PC-3 (cell line): ENCODE measurements around the gene NR1H4.

Experiments
- EZH2phosphoT487 ChIP-seq: fragments of 300-600 bp; sonication (generic); IDR thresholded peaks from 2 replicates; pipeline ENCODE4 v1.6.1; 2018; ENCODE audit warnings: mild to moderate bottlenecking, antibody characterized with exemption, low read length, borderline replicate concordance
- TF ChIP-seq, protein P1 (sequence below): fragments of 300-600 bp; sonication (generic); conservative IDR thresholded peaks from 2 replicates; pipeline ENCODE4 v1.5.1; 2017; ENCODE audit warnings: antibody characterized with exemption, low read depth, mild to moderate bottlenecking, low read length

- TF ChIP-seq, protein P1, sequence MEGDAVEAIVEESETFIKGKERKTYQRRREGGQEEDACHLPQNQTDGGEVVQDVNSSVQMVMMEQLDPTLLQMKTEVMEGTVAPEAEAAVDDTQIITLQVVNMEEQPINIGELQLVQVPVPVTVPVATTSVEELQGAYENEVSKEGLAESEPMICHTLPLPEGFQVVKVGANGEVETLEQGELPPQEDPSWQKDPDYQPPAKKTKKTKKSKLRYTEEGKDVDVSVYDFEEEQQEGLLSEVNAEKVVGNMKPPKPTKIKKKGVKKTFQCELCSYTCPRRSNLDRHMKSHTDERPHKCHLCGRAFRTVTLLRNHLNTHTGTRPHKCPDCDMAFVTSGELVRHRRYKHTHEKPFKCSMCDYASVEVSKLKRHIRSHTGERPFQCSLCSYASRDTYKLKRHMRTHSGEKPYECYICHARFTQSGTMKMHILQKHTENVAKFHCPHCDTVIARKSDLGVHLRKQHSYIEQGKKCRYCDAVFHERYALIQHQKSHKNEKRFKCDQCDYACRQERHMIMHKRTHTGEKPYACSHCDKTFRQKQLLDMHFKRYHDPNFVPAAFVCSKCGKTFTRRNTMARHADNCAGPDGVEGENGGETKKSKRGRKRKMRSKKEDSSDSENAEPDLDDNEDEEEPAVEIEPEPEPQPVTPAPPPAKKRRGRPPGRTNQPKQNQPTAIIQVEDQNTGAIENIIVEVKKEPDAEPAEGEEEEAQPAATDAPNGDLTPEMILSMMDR = no peak
- TF ChIP-seq EZH2phosphoT487 = no peak
Observed at GRCh38 chr12:100521958-100522357, 48.3 kb downstream of the NR1H4 start.
